Lower lobe of right lung (tissue), 2 donors: Measurements from ENCODE around the gene SMIM20. TPM values are rescaled to one million over a fixed set of nuclear protein-coding genes. Genes with fewer than 3 reads are reported as not detected.
A peak's percentile ranks its signal among the peaks of the same experiment; 100 is the strongest.

Experiments used
- ATAC-seq, 2 donors: fragments of 200-7000 bp; cut with Tn5 transposase; one replicate each; pipeline ENCODE4 v1.9.1; 2020 to 2022; ENCODE audit warnings: mild to moderate bottlenecking in 2 of 2, moderate library complexity in 2 of 2
- DNase-seq: peaks from one replicate; pipeline ENCODE4 v3.0.0-alpha.2; 2020
- H3K27ac ChIP-seq: fragments of 200-600 bp; one replicate; pipeline ENCODE4 v1.8.0; 2022
- H3K27me3 ChIP-seq: fragments of 200-600 bp; one replicate; pipeline ENCODE4 v1.8.0; 2022; ENCODE audit warnings: low read depth
- H3K36me3 ChIP-seq: fragments of 200-600 bp; one replicate; pipeline ENCODE4 v1.8.0; 2022; ENCODE audit warnings: mild to moderate bottlenecking
- H3K4me1 ChIP-seq: fragments of 200-600 bp; one replicate; pipeline ENCODE4 v1.8.0; 2022
- H3K4me3 ChIP-seq: fragments of 200-600 bp; one replicate; pipeline ENCODE4 v1.8.0; 2022; ENCODE audit warnings: mild to moderate bottlenecking
- H3K9me3 ChIP-seq: fragments of 200-600 bp; one replicate; pipeline ENCODE4 v1.8.0; 2022
- CTCF ChIP-seq: fragments of 200-600 bp; IDR thresholded peaks from one replicate; pipeline ENCODE4 v1.8.0; 2022; ENCODE audit warnings: antibody characterized with exemption, mild to moderate bottlenecking
- intact Hi-C: fragments of 100-400 bp; cut with DNase I; formaldehyde crosslinking; loops from one replicate; pipeline ENCODE4 v1.11.0; 2022
- total RNA-seq: library from RNA; stranded (reverse); fragmentation: NEBNext Ultra II Directional; extraction: Animal tissue kit (Norgen Biotek cat#: 25700); gene quantifications from one replicate; pipeline ENCODE4 v1.2.1, GENCODE V29; 2021
- donor health status: DM: no; HTN: yes; CAD: no; lungs with severe emphysema.

The SMIM20 gene
- total RNA-seq, 1 donor from 2014 or later: 25.7 TPM

DNA sequence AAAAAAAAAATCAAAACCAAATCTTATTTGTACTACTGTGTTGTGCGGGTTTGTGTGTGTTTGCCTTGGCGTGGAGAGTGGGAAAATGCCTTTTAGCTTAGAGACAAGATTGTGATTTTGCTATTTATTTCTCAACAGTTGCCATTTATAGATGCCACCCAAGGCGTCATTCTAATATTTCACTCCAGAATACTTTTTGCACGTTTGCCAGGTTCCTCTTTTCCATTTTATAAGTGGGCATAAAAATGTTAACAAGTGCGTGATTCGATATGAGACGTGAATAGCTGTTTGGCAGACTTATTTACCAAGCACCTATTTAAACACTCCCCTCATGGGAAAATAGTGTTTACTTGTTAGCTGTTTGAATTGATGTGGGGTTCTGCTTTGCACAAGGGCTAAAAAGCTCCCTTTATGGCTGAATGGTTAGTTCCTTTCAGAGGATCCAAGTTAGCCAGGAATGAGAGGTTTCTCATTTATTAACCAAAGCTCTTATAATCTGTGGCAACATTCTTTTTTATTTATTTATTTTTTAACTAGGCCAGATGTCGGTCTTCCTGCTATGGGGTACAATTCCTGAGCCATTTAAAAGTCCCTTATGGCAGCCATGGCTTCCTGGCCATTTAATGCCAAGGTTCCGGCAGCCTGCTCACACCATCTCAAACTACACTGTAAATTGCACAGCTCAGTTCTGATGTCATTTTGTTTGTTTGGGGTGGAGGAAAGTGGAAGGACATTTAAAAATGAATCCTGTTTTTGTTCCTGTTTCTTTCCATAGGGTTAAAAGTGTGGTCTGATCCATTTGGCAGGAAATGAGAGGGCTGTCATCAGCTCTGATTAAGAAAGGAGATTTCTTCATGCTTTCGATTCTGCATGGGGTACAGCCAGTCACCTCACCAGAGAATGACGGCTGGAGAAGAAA lies 14.6 kb downstream of the SMIM20 start:
- H3K4me3 ChIP-seq: no peak overlapping the region
- H3K27me3 ChIP-seq: no peaks in the 10 kb centered on the region
- no peaks in the 10 kb centered on the region for H3K9me3 ChIP-seq
- peak overlapping the region; percentile 71 for H3K27ac ChIP-seq
- ATAC-seq (peak; percentile 75 to 77), DNase-seq (no peak)
- intact Hi-C loops: no loop called here
- H3K36me3 ChIP-seq: no peaks in the 10 kb centered on the region
- H3K4me1 ChIP-seq: peaks cover 41% of the 10 kb centered on the region
- no peak for TF ChIP-seq CTCF

- H3K4me3 ChIP-seq: no peak overlapping the region
- DNase-seq (no peak), ATAC-seq (no peak)
- H3K27ac ChIP-seq: peak overlapping the region; percentile 71
- H3K4me1 ChIP-seq: peaks cover 40% of the 10 kb centered on the region
- no peaks in the 10 kb centered on the region for H3K27me3 ChIP-seq
- intact Hi-C loops: no loop called here
- no peak for TF ChIP-seq CTCF
- H3K36me3 ChIP-seq: no peaks in the 10 kb centered on the region
- no peaks in the 10 kb centered on the region for H3K9me3 ChIP-seq
These were observed 15.3 kb downstream of the SMIM20 start for GRCh38 chr4:25929298-25929686.

GRCh38 chr4:25930731-25931354 lies 16.8 kb downstream of the SMIM20 start:
- intact Hi-C loops: no loop called here
- TF ChIP-seq CTCF: no peak

DNA sequence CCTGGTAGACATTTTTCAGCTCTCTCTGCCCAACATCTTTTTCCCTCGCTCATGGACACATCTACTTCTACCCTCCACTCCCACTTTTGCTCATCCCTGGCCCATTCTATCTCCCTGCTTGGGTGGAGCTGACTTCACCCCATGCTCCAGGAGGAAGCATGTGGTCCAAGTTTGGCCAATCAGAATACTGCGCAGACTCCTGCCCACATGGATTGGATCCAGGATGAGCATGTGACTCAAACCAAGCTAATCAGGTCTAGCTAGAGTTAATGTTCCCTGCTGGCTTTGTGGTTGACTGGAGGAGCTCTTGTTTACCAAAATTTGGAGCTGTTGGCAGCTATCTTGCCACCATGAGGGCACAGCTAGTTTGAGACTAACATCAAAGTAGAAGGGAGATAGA lies 22.7 kb downstream of the SMIM20 start:
- no peak for TF ChIP-seq CTCF
- ATAC-seq: no peak
- H3K9me3 ChIP-seq: no peaks in the 10 kb centered on the region
- intact Hi-C loops: no loop called here
- no peak for DNase-seq
- H3K36me3 ChIP-seq: no peaks in the 10 kb centered on the region
- H3K4me3 ChIP-seq: no peak overlapping the region
- H3K4me1 ChIP-seq: no peaks in the 10 kb centered on the region
- H3K27me3 ChIP-seq: no peaks in the 10 kb centered on the region
- H3K27ac ChIP-seq: no peak overlapping the region

More at GRCh38 chr4:25930731-25931354, 16.8 kb downstream of the SMIM20 start:
- H3K36me3 ChIP-seq: no peaks in the 10 kb centered on the region
- no peaks in the 10 kb centered on the region for H3K9me3 ChIP-seq
- H3K4me1 ChIP-seq: peaks cover 28% of the 10 kb centered on the region
- H3K27ac ChIP-seq: no peak overlapping the region
- no peak overlapping the region for H3K4me3 ChIP-seq
- ATAC-seq (no peak), DNase-seq (no peak)
- no peaks in the 10 kb centered on the region for H3K27me3 ChIP-seq

- Histone ChIP-seq H3K4me1 (no peaks in the 10 kb centered on the region), H3K36me3 (no peaks in the 10 kb centered on the region), H3K4me3 (no peak overlapping the region), H3K27me3 (no peaks in the 10 kb centered on the region), H3K27ac (no peak overlapping the region), H3K9me3 (no peaks in the 10 kb centered on the region)
- ATAC-seq (no peak), DNase-seq (no peak)
- no peak for TF ChIP-seq CTCF
- intact Hi-C loops: no loop called here
These were observed 23.8 kb downstream of the SMIM20 start for GRCh38 chr4:25937801-25938200.
